ENCODE data around the gene NT5DC3. TPM values are rescaled to one million over a fixed set of nuclear protein-coding genes. Genes with fewer than 3 reads are reported as not detected.

NT5DC3 gene
- polyA plus RNA-seq (2013, experiment 1 of 2): 2.2 TPM
- polyA plus RNA-seq (2013, experiment 2 of 2): 1.7 TPM

DNA sequence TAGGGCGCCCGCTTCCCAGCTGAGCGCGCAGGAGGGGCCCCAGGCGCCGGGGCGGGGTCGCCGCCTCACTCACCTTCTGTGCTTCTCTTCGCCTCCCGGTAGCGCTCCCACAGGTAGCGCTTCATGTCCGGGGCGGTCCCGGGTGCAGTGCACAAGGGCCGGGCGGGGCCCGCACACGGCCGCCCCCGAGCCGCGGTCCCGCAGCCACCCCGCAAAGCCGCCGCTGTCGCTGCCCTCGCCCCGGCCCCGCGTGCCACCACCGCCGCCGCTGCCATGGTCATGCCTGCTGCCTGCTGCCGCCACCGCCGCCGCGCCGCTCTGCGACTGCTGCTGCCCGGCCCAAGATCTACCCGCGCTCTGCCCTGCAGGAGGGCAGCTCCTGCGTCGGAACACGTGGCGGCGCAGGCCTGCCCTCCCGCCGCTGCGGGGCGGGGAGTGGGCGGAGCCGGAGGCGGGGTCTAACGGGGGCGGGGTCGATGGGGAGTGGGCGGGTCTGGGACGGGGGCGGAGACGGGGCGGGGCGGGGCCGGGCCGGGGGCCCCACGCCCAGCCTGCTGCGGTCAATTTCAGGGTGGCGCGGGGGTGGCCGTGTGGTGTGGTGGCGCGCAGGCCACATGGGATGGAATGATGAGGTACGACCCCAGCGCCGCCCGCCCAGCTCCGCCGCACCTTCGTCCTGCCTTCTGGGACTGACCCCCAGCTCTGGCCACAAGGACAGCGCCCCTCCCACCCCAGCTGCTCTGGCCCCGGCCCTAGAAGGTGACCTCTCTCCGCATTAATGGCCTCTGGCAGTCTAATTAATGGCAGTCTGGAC, at the start of gene NT5DC3:
Gene NT5DC3, minus strand, starts transcription at position 359 of the 814 bp plus-strand sequence. Its CDS starts 78 bp downstream, at position 281.
- Histone ChIP-seq H3K4me1 (ENCODE audit: control insufficient read depth, insufficient read depth, low read length, poor library complexity, severe bottlenecking) (peaks cover 4% of the 10 kb centered on the region), H3K9me3 (ENCODE audit: control insufficient read depth, low read length) (no peaks in the 10 kb centered on the region), H3K27ac (ENCODE audit: low read depth, low read length, severe bottlenecking) (peak within 1 kb of the TSS; percentile 33), H3K36me3 (ENCODE audit: control insufficient read depth, insufficient read depth, low read length) (no peaks in the 10 kb centered on the region), H3K4me3 (ENCODE audit: extremely low read depth, insufficient read depth, low read length, poor library complexity, severe bottlenecking) (peak within 1 kb of the TSS; percentile 70)
- 0 to 1% methylated on average over 42 to 51 of the region's 86 CpGs for WGBS, 2 experiments (ENCODE audit: insufficient coverage in 2 of 2)

DNA sequence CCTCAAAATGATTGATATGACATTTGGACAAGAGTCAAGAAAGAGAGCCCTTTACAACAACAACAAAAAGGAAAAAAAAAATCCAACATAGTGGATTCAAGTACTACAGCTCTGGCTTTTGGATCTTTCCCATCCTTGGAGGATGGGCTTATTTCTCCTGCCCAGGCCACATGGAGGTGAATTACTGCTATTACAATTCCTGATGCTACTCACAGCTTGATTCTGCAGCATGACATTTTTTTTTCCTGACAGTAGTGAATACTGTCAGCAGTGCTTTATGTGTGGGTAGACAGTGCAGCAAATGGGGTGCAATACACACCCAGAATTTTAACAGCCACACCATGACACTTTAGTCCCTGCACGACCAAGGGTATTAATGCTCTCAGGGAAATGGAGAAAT, 46.7 kb upstream of the NT5DC3 start:
- Histone ChIP-seq H3K9me3 (ENCODE audit: control insufficient read depth, low read length) (no peaks in the 10 kb centered on the region), H3K27ac (ENCODE audit: low read depth, low read length, severe bottlenecking) (no peak overlapping the region), H3K4me1 (ENCODE audit: control insufficient read depth, insufficient read depth, low read length, poor library complexity, severe bottlenecking) (peaks cover 4% of the 10 kb centered on the region), H3K4me3 (ENCODE audit: extremely low read depth, insufficient read depth, low read length, poor library complexity, severe bottlenecking) (no peak overlapping the region), H3K36me3 (ENCODE audit: control insufficient read depth, insufficient read depth, low read length) (no peaks in the 10 kb centered on the region)
- no CpG with 5 or more reads among the region's 1 CpG for WGBS, 2 experiments (ENCODE audit: insufficient coverage in 2 of 2)

DNA sequence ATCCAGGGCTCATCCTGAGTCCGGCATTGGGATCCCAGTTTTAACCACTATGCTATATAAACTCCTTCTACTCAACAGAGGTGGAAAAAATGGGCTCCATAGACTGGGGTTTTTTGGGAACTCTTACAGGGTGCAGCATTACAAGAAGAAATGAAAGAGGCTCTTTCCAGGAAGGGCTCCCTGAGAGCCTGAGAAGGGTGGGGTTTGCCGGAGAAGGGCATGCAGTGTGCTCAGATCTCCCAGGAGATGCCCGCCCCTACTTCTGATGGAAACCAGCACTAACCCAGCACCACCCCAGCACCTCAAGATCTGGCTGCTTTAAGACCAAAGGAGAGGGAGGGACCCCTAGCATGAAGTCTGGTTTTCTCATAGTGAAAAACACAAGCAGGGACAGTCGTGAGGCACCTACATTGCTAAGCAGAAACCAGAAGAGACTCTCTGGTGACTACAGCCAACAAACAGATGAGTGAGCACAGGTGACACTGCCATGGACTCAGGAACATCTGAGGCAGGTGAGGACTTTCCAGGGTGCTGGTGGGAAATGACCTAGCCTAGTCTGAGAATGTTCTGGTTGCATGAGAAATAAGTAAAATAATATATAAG, 45.3 kb upstream of the NT5DC3 start:
- Histone ChIP-seq H3K4me3 (ENCODE audit: extremely low read depth, insufficient read depth, low read length, poor library complexity, severe bottlenecking) (no peak overlapping the region), H3K27ac (ENCODE audit: low read depth, low read length, severe bottlenecking) (no peak overlapping the region), H3K4me1 (ENCODE audit: control insufficient read depth, insufficient read depth, low read length, poor library complexity, severe bottlenecking) (peaks cover 4% of the 10 kb centered on the region), H3K36me3 (ENCODE audit: control insufficient read depth, insufficient read depth, low read length) (no peaks in the 10 kb centered on the region), H3K9me3 (ENCODE audit: control insufficient read depth, low read length) (no peaks in the 10 kb centered on the region)
- WGBS, 2 experiments (ENCODE audit: insufficient coverage in 2 of 2): 23 to 67% methylated on average over 2 of the region's 4 CpGs

DNA sequence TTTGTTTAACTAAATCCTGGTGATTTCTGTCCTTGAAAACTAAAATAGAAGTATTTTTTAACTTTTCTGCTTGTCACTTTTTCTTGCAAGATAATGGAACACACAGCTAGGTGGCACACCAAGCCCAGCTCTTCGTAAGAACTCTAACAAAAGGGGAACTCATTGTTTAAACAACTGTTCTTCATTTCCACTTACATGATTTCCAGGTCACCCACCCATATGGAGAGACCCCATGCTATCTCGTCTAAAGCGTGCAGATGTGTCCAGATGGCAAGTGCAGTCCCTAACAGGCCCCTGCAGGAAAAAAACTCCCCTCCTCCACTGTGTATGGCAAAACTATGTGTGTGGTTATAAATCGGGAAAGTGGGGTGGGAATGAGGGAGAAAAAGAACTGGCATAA, 43.3 kb upstream of the NT5DC3 start:
- Histone ChIP-seq H3K4me1 (ENCODE audit: control insufficient read depth, insufficient read depth, low read length, poor library complexity, severe bottlenecking) (peaks cover 9% of the 10 kb centered on the region), H3K9me3 (ENCODE audit: control insufficient read depth, low read length) (no peaks in the 10 kb centered on the region), H3K36me3 (ENCODE audit: control insufficient read depth, insufficient read depth, low read length) (no peaks in the 10 kb centered on the region), H3K4me3 (ENCODE audit: extremely low read depth, insufficient read depth, low read length, poor library complexity, severe bottlenecking) (no peak overlapping the region), H3K27ac (ENCODE audit: low read depth, low read length, severe bottlenecking) (no peak overlapping the region)
- 44 to 75% methylated on average over 1 of the region's 4 CpGs for WGBS, 2 experiments (ENCODE audit: insufficient coverage in 2 of 2)

DNA sequence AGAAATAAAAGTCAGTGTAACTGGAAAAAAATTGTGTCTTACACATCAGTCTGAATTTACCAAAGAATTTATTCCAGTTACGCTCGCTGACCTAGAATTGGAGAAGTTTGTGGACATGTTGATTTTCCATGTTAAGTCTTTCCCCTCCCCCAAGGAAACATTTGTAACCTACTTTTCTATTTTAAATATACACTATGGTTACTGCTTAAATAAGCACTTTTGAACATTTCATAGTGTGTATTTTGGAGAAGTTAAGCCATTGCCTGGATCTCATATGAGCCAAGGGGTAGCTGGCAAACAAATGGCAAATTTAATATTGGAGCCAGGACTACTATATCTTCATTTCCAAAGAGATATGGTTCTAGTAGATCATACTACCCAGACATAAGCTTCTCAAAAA, 42.9 kb upstream of the NT5DC3 start:
- Histone ChIP-seq H3K36me3 (ENCODE audit: control insufficient read depth, insufficient read depth, low read length) (no peaks in the 10 kb centered on the region), H3K4me1 (ENCODE audit: control insufficient read depth, insufficient read depth, low read length, poor library complexity, severe bottlenecking) (peaks cover 9% of the 10 kb centered on the region), H3K4me3 (ENCODE audit: extremely low read depth, insufficient read depth, low read length, poor library complexity, severe bottlenecking) (no peak overlapping the region), H3K9me3 (ENCODE audit: control insufficient read depth, low read length) (no peaks in the 10 kb centered on the region), H3K27ac (ENCODE audit: low read depth, low read length, severe bottlenecking) (no peak overlapping the region)
- WGBS, 2 experiments (ENCODE audit: insufficient coverage in 2 of 2): no CpG with 5 or more reads among the region's 2 CpGs

DNA sequence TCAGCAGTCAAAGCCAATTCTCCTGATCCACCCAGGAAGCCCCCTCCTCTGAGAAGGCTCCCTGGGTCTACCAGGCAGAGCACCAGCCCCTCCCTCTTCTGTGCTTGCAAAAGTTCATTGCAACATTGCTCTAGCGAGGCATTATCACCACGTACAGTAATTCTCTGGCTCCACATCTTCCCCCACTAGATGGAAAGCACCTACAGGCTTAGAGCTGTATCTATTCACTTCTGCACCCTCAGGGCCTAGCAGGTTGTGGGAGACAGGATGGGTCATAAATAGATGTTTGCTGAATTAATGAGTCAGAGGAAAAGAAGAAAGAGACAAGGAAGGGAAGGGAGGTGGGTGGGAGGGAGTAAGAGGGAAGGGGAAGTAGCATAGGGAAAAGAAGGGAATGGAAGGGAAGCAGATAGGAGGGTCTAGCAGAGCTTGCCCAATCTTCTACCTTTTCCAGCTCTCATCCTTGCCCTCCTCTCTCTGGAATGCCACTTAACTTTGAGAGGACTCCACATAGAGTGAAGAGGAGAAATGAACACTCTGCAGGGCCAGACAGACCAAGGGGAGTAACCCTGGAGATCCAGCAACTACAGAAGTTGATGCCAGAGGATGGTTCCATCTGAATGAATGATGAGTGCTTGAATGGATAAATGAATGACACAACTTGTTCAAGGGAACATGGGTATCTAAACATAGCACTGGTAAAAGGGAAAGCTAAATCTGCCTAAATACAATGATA, 42.0 kb upstream of the NT5DC3 start:
- H3K27ac ChIP-seq (ENCODE audit: low read depth, low read length, severe bottlenecking): no peak overlapping the region
- WGBS, 2 experiments (ENCODE audit: insufficient coverage in 2 of 2): 50% methylated on average over 1 of the region's 2 CpGs; no CpG with 5 or more reads in 1 of the 2 experiments
- no peaks in the 10 kb centered on the region for H3K36me3 ChIP-seq (ENCODE audit: control insufficient read depth, insufficient read depth, low read length)
- H3K4me1 ChIP-seq (ENCODE audit: control insufficient read depth, insufficient read depth, low read length, poor library complexity, severe bottlenecking): peaks cover 9% of the 10 kb centered on the region
- H3K9me3 ChIP-seq (ENCODE audit: control insufficient read depth, low read length): no peaks in the 10 kb centered on the region
- H3K4me3 ChIP-seq (ENCODE audit: extremely low read depth, insufficient read depth, low read length, poor library complexity, severe bottlenecking): no peak overlapping the region

DNA sequence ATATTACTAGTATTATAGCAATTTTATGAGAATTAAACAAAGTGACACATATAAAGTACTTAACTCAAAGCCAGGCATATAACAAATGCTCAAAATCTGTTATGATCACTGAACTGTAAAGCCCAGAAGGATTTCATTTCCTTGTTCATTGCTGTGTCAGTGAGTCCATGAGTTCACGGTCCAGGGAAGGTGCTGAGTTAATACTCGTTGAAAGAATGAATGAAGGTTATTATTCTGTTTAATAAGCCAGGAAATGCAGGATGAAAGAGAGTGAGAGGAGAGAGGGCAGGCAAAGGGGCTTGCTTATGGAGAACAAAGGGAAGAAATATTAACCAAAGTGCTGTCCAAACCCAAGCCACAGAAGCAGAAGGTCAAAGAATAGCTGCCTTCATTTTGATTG, 40.2 kb upstream of the NT5DC3 start:
- 93 to 97% methylated on average over 2 of the region's 2 CpGs for WGBS, 2 experiments (ENCODE audit: insufficient coverage in 2 of 2)
- Histone ChIP-seq H3K4me3 (ENCODE audit: extremely low read depth, insufficient read depth, low read length, poor library complexity, severe bottlenecking) (no peak overlapping the region), H3K9me3 (ENCODE audit: control insufficient read depth, low read length) (no peaks in the 10 kb centered on the region), H3K36me3 (ENCODE audit: control insufficient read depth, insufficient read depth, low read length) (no peaks in the 10 kb centered on the region), H3K27ac (ENCODE audit: low read depth, low read length, severe bottlenecking) (no peak overlapping the region), H3K4me1 (ENCODE audit: control insufficient read depth, insufficient read depth, low read length, poor library complexity, severe bottlenecking) (peaks cover 9% of the 10 kb centered on the region)

DNA sequence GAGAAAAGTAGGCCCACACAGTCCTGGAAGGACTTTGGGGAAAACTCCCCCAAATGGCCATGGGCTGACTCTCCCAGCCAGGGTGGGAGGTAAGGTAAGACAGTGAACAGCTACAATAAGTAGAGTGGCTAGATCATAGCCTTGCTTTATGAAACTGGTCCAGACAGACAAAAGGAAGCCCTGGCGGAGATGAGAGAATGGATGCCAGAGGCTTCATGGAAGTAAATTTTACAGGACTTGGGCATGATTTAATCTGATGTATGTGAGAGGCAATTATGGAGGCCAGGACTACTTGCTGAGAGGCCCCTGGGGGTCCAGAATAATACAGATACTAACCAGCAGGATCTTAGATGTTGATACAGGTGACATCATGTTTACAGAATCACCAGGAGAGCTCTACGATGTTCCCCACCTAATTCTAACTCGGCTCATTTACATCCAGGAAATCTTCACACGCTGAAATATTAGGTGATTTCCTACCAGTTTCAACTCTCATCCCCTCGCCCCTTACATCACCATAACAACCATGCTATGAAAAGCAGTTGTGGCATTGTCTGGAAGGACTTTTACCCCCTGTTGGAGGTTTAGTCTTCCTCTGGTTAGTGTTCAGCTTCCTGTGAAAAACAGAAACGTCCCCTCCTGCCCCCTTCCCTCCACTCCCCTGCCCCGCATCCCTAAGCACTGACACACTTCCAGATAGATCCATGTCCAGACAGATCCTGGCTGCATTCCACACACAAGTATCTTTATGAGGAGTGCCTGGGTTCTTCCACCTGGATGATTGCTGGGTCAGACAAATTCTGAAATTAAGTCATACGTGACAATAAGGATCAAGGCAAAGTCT, 39.5 kb upstream of the NT5DC3 start:
- Histone ChIP-seq H3K4me3 (ENCODE audit: extremely low read depth, insufficient read depth, low read length, poor library complexity, severe bottlenecking) (no peak overlapping the region), H3K9me3 (ENCODE audit: control insufficient read depth, low read length) (no peaks in the 10 kb centered on the region), H3K4me1 (ENCODE audit: control insufficient read depth, insufficient read depth, low read length, poor library complexity, severe bottlenecking) (peaks cover 9% of the 10 kb centered on the region), H3K27ac (ENCODE audit: low read depth, low read length, severe bottlenecking) (no peak overlapping the region), H3K36me3 (ENCODE audit: control insufficient read depth, insufficient read depth, low read length) (no peaks in the 10 kb centered on the region)
- WGBS, 2 experiments (ENCODE audit: insufficient coverage in 2 of 2): 56 to 60% methylated on average over 6 to 7 of the region's 8 CpGs

DNA sequence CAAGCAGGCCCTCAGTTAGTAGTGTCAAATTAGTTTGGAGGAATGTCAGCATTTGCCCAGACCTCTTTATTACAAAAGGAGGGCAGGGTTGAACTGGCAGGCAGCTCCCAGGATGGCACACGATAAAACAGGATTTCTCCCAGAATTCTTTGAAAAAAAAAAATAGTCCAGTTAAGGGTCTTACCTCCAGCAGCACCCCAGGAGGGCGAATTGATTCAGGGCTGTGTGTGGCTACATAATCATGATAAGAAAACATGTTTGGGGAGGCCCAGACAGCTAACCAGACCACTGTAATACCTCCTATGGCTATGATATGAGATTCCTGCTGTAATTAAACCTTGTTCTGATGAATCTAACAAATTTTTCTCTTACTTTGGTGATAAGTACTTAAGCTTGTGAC, 38.8 kb upstream of the NT5DC3 start:
- Histone ChIP-seq H3K27ac (ENCODE audit: low read depth, low read length, severe bottlenecking) (no peak overlapping the region), H3K4me1 (ENCODE audit: control insufficient read depth, insufficient read depth, low read length, poor library complexity, severe bottlenecking) (peaks cover 9% of the 10 kb centered on the region), H3K4me3 (ENCODE audit: extremely low read depth, insufficient read depth, low read length, poor library complexity, severe bottlenecking) (no peak overlapping the region), H3K36me3 (ENCODE audit: control insufficient read depth, insufficient read depth, low read length) (no peaks in the 10 kb centered on the region), H3K9me3 (ENCODE audit: control insufficient read depth, low read length) (no peaks in the 10 kb centered on the region)
- WGBS, 2 experiments (ENCODE audit: insufficient coverage in 2 of 2): no CpG with 5 or more reads among the region's 2 CpGs

DNA sequence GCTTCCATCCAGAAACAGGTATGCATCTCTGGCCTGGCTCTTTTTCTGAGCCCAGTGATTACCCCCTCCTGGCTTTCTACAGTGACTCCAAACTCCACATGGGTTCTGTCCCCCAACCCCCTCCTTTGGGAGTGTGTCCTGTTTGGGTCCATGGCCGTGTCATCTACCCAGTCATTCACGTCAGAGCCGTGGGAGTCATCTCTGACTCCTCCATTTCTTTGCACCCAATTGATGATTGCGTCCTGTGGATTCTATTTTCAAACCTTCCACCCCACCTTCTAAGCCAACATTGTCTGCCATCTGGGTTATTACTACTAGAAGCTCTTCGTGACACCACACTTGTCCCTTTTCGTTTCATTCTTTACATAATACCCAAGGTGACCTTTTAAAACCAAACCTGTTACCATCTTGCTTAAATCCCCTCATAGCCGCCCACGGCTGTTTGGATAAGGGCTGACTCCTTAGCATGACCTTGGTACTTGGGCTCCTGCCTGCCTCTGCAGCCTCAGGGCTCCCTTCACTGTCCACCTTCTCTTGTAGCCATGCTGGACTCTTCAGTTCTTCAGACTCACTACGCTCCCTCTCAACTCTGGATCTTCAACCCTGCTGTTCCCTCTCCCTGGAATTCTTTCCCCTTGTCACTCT, 38.1 kb upstream of the NT5DC3 start:
- Histone ChIP-seq H3K4me1 (ENCODE audit: control insufficient read depth, insufficient read depth, low read length, poor library complexity, severe bottlenecking) (peaks cover 9% of the 10 kb centered on the region), H3K27ac (ENCODE audit: low read depth, low read length, severe bottlenecking) (no peak overlapping the region), H3K36me3 (ENCODE audit: control insufficient read depth, insufficient read depth, low read length) (no peaks in the 10 kb centered on the region), H3K9me3 (ENCODE audit: control insufficient read depth, low read length) (no peaks in the 10 kb centered on the region), H3K4me3 (ENCODE audit: extremely low read depth, insufficient read depth, low read length, poor library complexity, severe bottlenecking) (no peak overlapping the region)
- WGBS, 2 experiments (ENCODE audit: insufficient coverage in 2 of 2): 83 to 87% methylated on average over 9 of the region's 9 CpGs

All from mesodermal cell (in vitro differentiated cells).